Right lung (tissue), 5 donors: ENCODE measurements around the gene OSGEPL1. TPM values are rescaled to one million over a fixed set of nuclear protein-coding genes. Genes with fewer than 3 reads are reported as not detected.
"Not testable (repeated sequence)": the region's sequence is repeated elsewhere in the genome, so short reads cannot be mapped to it uniquely, and the experiment has no call there.

Experiments
- DNase-seq, 2 donors: peaks; one replicate each; pipeline ENCODE4 v3.0.0-alpha.2; 2013
- polyA plus RNA-seq, 5 donors: library from polyadenylated mRNA; unstranded; fragments of 120-200 nt; gene quantifications; one replicate each; pipeline versions ENCODE4 v1.2.1 to v1.2.3, GENCODE V29; 2013; ENCODE audit warnings: inconsistent platforms in 1 of 5, low replicate concordance in 1 of 5; ENCODE audit not compliant: insufficient read length in 5 of 5, insufficient read depth in 1 of 5

The OSGEPL1 gene
- polyA plus RNA-seq, 5 donors = 18.5 to 30.0 (median 24.0) TPM

DNA sequence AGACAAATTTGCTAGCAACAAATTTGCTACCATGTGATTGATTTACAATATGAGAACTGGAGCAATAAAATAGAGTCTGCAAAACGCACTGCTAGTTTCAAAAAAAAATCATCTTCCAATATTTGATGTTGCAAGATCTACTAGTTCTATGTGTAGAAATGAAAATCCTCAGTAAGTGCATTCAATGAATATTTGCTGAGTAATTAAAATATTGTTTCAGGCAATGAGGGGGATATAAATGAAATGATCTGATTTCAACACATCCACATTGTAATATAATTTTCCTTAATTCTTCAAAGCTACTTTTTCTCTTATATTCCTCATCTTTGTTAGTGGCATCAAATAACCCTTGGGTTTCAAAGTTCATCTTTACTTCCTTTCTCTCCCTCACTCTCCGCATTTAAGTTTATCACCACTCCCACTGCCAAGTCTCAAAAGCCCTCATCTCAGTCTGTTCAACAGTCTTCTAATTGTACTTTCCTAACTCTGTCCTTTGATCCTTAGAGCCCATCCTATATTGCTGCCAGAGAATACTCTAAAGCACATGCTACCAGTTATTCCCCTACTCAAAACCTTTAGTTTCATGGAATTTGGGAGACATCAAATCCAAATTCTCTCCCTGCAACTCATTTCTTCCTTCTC, 6.2 kb downstream of the OSGEPL1 start:
- no peak for DNase-seq

DNA sequence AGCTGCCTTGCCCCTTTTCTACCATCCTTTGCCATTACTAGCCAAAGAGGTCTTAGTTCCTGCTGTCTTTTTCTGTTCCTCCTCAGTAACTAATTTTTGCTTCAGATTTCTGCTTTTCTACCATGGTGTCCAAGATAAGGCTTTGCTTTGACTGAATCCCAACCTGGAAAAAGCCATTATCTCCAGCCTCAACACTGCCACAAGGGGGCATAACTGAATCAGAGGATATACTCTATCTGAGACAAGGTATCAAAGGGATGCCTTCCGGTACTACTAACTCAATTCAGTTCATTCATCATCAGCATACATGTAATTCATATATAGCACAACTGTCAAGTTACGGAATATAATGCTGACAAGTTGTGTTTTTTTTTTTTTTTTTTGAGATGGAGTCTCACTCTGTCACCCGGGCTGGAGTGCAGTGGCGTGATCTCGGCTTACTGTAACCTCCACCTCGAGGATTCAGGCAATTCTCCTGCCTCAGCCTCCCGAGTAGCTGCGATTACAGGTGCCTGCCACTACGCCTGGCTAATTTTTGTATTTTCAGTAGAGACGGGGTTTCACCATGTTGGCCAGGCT, 11.4 kb downstream of the OSGEPL1 start:
- DNase-seq = no peak

DNA sequence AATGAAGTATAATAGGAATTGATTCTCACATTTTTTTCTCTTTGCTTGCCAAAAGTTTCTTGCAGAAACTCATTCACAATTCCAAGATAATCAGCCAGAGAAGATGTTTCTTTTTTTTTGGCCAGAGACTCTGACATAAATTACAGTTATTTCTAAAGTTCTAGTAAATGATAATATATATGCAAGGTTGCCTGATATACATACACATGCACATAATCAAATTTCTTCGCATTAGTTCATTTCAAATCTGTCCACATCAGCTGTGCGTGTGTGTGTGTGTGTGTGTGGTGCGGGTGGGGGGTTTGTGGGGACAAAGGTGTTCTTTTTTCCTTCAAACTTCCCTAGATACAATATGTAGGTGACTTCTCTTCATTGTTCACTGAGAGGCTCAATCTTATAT, 33.2 kb downstream of the OSGEPL1 start:
- DNase-seq = no peak

DNA sequence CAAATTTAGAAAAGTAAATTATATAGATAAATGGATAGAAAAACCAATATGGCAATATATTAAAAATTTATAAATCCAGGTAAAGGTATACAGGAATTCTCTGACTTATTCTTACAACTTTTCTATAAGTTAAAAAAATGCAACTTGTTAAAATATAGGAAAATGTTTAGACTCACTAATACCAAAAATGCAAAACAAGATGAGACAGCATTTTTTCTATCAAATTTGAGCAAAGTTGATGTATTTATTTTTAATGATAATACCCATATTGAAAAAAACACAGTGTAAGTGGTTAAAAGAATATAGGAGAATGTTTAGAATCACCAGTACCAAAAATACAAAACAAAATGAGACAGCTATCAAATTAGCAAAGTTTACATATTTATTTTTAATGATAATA, 35.7 kb downstream of the OSGEPL1 start:
- DNase-seq = no peak

DNA sequence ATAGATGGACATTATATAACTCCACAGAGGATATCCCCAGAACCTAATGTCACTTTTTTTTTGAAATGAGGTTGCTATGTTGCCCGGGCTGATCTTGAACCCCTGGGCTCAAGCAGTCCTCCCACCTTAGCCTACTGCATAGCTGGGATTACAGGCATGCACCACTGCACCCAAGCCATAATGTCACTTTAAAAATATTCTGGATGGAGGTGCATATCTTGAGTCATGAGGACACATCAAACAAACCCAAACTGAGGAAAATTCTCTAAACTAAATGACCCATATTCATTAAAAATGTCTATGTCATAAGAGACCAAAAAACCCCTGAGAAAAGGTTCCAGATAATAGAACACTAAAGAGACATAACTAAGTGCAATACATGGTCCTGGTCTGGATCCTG, 36.3 kb downstream of the OSGEPL1 start:
- no peak for DNase-seq

DNA sequence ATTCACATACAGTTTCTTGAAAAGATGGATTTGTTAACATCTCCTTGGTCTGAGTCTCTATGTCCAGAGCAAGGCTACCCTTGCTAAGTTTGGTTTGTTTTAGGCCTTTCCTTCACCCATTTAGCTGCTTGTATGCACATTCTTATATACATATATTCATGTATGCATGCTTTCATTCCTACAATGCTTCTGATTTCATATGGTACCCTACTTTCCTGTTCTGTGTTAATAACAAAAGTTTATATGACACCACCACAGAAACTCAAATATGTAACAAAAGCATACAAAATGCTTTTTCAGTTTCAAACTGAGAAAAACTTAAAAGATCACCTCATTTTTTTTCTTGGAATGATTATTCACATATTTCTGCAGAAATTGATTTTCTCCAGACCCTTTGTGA, 39.4 kb downstream of the OSGEPL1 start:
- DNase-seq = no peak

DNA sequence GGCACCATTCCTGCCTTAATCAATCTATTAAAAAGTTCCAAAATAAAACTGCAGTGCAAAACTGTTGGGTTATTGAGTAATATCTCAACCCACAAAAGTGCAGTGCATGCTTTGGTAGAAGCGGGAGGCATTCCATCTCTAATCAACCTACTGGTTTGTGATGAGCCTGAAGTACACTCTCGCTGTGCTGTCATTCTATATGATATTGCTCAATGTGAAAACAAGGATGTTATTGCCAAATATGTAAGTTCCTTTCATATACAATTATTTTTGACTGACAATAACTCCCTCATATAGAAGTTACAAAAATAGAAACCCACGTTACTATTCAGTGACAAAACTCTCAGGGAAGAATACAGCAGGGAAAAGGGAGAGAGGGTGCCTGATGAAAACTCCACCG, 43.0 kb downstream of the OSGEPL1 start:
- no peak for DNase-seq

GRCh38 chr2:189717593-189717992, 45.0 kb downstream of the OSGEPL1 start:
- not testable (repeated sequence) for DNase-seq

DNA sequence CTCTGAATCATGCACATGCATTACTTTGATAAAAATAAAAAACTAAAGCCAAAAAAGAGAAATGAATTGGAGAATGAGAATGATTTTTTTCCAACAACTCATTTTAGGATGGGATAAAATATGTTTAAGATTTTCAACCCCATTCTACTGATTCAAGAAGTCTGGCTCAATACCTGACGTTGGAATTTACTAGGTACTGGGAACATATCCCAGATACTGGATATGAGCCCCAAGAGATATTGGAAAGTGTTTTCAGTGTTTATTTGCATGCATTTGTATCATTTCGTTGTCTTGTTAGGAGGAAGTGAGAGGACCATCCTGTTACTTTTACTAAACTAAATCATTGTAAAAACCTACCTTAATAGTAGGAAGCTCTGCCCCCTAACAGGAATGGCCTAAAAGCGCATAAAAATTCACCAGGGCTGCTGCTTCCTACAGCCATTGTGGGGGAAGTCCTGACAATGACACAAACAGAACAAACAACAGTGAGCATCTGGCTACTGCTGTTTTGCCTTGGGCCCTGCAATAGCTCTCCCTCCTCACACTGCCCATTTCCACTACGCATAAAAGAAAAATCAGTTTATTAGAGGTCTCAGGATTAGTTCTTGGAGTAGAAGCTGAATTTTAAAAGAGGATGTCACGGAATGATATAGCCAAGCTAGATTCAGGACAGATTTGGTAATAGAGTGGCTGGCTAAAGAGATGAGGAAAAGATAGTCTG, 52.9 kb downstream of the OSGEPL1 start:
- no peak for DNase-seq

- DNase-seq = no peak
Observed at GRCh38 chr2:189702071-189702470, 60.5 kb downstream of the OSGEPL1 start.

- DNase-seq = no peak
Observed at GRCh38 chr2:189700681-189701080, 61.9 kb downstream of the OSGEPL1 start.

DNA sequence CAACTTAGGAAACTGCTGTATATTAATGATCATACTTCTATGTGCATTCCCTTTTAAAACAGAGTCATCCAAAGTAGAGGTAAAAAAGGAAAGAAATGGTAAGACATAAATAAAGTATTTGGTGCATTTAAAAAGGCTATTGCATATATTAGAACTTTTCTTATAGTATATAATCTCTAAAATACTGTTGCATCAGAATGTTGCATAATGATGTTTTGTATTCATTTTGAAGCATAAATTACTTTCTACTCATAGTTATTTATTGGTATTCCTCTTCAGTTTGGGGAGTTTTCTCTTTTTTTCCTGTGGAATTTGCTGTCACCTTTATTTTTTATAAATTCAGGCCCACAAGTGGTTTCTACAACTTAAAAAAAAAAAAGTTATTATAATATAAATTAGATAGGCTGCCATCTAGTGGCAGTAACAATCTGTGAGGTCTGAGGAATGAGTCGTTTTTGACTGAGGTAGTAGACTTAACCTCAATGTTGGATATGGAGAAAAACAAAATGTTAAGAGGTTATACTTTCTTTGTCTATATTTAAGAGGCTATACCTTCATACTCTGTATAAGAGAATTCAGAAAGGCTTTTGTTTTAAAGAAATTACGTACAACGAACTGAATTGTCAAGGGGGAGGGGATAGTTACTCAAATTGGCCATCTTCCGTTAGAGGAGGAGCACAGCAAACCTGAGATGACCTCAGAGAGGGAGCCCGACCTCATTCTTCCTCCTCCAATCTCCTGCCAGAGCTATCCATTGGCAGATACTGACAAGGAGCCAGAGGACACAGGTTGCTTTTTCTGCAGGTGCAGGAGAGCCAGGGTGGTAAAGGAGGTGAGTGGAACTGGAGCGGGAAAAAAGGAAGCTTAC, 64.3 kb downstream of the OSGEPL1 start:
- DNase-seq = peak in 1 of 2 donors; percentile 20

Other genes starting within 250 kb of the OSGEPL1 start
- gene SLC40A1, start 182.0 kb downstream of the OSGEPL1 start, polyA plus RNA-seq = 100 to 1,000 TPM; 159 to 249 (median 227) TPM
- gene ASNSD1, start 101.3 kb downstream of the OSGEPL1 start, polyA plus RNA-seq = 10 to 100 TPM; 48.9 to 71.3 (median 64.5) TPM
- 10 to 100 TPM; 10.3 to 26.3 (median 21.1) TPM for gene ANKAR, start 88.1 kb downstream of the OSGEPL1 start, polyA plus RNA-seq
- gene ORMDL1, start 21.5 kb upstream of the OSGEPL1 start, polyA plus RNA-seq = 100 to 1,000 TPM in 2 of 5 donors, 10 to 100 TPM in 3; 92.4 to 135 (median 98.2) TPM
- gene PMS1, start 21.7 kb upstream of the OSGEPL1 start, polyA plus RNA-seq = 10 to 100 TPM; 39.0 to 61.0 (median 44.8) TPM